Hepatocyte (in vitro differentiated cells): ENCODE results near the gene EEF2.
A peak's percentile ranks its signal among the peaks of the same experiment; 100 is the strongest.

Experiments
- EZH2 ChIP-seq: fragments of 200-600 bp; sonication (generic); IDR thresholded peaks from 2 replicates; pipeline ENCODE4 v1.6.1; 2016; ENCODE audit warnings: antibody characterized with exemption, mild to moderate bottlenecking, borderline replicate concordance
- EZH2phosphoT487 ChIP-seq: fragments of 200-600 bp; sonication (generic); IDR thresholded peaks from one replicate; pipeline ENCODE4 v1.6.1; 2018; ENCODE audit warnings: antibody characterized with exemption, mild to moderate bottlenecking, low read depth, moderate library complexity; ENCODE audit not compliant: unreplicated experiment, severe bottlenecking
- TF ChIP-seq, protein P1 (sequence below): fragments of 200-600 bp; sonication (generic); IDR thresholded peaks from 2 replicates; pipeline ENCODE4 v1.5.1; 2016; ENCODE audit warnings: antibody characterized with exemption, mild to moderate bottlenecking; ENCODE audit not compliant: poor library complexity

GRCh38 chr19:3932931-3933810, 52.1 kb downstream of the EEF2 start, which contains the start of gene NMRK2:
- TF ChIP-seq, protein P1, sequence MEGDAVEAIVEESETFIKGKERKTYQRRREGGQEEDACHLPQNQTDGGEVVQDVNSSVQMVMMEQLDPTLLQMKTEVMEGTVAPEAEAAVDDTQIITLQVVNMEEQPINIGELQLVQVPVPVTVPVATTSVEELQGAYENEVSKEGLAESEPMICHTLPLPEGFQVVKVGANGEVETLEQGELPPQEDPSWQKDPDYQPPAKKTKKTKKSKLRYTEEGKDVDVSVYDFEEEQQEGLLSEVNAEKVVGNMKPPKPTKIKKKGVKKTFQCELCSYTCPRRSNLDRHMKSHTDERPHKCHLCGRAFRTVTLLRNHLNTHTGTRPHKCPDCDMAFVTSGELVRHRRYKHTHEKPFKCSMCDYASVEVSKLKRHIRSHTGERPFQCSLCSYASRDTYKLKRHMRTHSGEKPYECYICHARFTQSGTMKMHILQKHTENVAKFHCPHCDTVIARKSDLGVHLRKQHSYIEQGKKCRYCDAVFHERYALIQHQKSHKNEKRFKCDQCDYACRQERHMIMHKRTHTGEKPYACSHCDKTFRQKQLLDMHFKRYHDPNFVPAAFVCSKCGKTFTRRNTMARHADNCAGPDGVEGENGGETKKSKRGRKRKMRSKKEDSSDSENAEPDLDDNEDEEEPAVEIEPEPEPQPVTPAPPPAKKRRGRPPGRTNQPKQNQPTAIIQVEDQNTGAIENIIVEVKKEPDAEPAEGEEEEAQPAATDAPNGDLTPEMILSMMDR: no peak
- TF ChIP-seq EZH2 (peak; percentile 57), EZH2phosphoT487 (peak; percentile 16)
